HL-60 (cell line): ENCODE data around the gene WDR47.

Source experiments
- DNase-seq, 2 experiments: peaks; one replicate each; pipeline ENCODE4 v3.0.0-alpha.2; 2010 to 2020; ENCODE audit warnings: low read depth in 1 of 2, low spot score in 1 of 2
- H3K27ac ChIP-seq: fragments of 250-450 bp; sonication (Bioruptor Pico); replicated peaks from 2 replicates; pipeline ENCODE4 v1.5.1; 2020; ENCODE audit warnings: mild to moderate bottlenecking, moderate library complexity
- H3K27me3 ChIP-seq: fragments of 250-450 bp; sonication (Bioruptor Pico); 2 replicates; pipeline ENCODE4 v1.5.1; 2021; ENCODE audit warnings: mild to moderate bottlenecking, moderate library complexity; ENCODE audit not compliant: insufficient read depth, poor library complexity, severe bottlenecking
- H3K4me3 ChIP-seq: replicated peaks from 2 replicates; pipeline ENCODE4 v1.5.1; 2011; ENCODE audit warnings: mild to moderate bottlenecking, control low read depth, low read length; ENCODE audit not compliant: insufficient read depth
- GABPA ChIP-seq: IDR thresholded peaks from 2 replicates; pipeline ENCODE4 v1.6.1; 2012; ENCODE audit warnings: low read depth
- POLR2AphosphoS5 ChIP-seq: IDR thresholded peaks from 2 replicates; pipeline ENCODE4 v1.6.1; 2012; ENCODE audit warnings: low read depth
- SPI1 ChIP-seq: IDR thresholded peaks from 2 replicates; pipeline ENCODE4 v1.6.1; 2012; ENCODE audit warnings: low read depth, mild to moderate bottlenecking, borderline replicate concordance
- TF ChIP-seq, protein P1 (sequence below): IDR thresholded peaks from one replicate; pipeline ENCODE4 v1.5.1; 2011; ENCODE audit warnings: low read length, control low read depth, inconsistent platforms; ENCODE audit not compliant: insufficient read depth
- TF ChIP-seq, protein P2 (sequence below): IDR thresholded peaks from 2 replicates; pipeline ENCODE4 v1.6.1; 2012; ENCODE audit warnings: low read depth; ENCODE audit not compliant: insufficient replicate concordance

WDR47 gene

GRCh38 chr1:108960719-108961118 is 81.2 kb downstream of the WDR47 start:
- no peak for DNase-seq
- TF ChIP-seq, protein P1, sequence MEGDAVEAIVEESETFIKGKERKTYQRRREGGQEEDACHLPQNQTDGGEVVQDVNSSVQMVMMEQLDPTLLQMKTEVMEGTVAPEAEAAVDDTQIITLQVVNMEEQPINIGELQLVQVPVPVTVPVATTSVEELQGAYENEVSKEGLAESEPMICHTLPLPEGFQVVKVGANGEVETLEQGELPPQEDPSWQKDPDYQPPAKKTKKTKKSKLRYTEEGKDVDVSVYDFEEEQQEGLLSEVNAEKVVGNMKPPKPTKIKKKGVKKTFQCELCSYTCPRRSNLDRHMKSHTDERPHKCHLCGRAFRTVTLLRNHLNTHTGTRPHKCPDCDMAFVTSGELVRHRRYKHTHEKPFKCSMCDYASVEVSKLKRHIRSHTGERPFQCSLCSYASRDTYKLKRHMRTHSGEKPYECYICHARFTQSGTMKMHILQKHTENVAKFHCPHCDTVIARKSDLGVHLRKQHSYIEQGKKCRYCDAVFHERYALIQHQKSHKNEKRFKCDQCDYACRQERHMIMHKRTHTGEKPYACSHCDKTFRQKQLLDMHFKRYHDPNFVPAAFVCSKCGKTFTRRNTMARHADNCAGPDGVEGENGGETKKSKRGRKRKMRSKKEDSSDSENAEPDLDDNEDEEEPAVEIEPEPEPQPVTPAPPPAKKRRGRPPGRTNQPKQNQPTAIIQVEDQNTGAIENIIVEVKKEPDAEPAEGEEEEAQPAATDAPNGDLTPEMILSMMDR, result no peak
- TF ChIP-seq POLR2AphosphoS5 (no peak), GABPA (no peak)
- TF ChIP-seq, protein P2, sequence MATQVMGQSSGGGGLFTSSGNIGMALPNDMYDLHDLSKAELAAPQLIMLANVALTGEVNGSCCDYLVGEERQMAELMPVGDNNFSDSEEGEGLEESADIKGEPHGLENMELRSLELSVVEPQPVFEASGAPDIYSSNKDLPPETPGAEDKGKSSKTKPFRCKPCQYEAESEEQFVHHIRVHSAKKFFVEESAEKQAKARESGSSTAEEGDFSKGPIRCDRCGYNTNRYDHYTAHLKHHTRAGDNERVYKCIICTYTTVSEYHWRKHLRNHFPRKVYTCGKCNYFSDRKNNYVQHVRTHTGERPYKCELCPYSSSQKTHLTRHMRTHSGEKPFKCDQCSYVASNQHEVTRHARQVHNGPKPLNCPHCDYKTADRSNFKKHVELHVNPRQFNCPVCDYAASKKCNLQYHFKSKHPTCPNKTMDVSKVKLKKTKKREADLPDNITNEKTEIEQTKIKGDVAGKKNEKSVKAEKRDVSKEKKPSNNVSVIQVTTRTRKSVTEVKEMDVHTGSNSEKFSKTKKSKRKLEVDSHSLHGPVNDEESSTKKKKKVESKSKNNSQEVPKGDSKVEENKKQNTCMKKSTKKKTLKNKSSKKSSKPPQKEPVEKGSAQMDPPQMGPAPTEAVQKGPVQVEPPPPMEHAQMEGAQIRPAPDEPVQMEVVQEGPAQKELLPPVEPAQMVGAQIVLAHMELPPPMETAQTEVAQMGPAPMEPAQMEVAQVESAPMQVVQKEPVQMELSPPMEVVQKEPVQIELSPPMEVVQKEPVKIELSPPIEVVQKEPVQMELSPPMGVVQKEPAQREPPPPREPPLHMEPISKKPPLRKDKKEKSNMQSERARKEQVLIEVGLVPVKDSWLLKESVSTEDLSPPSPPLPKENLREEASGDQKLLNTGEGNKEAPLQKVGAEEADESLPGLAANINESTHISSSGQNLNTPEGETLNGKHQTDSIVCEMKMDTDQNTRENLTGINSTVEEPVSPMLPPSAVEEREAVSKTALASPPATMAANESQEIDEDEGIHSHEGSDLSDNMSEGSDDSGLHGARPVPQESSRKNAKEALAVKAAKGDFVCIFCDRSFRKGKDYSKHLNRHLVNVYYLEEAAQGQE, result no peak
- Histone ChIP-seq H3K27ac (no peak overlapping the region), H3K4me3 (no peak overlapping the region), H3K27me3 (no peaks in the 10 kb centered on the region)

DNA sequence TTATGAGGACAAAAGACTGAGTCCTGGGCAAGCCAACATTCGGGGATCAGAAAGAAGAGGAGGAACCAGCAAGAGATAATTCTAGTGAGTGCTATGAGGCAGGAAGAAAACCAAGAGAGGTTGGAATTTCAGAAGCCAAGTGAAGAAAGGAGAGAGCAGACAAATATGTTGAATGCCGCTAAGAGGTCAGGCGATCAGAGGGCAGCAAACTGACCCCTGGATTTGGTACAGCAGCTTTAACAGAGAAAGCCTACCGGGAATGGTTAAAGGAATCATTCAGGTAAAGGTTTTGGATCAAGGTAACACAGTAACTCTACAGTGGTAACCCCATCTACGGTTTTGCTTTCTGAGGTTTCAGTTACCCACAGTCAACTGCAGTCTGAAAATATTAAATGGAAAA is 84.0 kb downstream of the WDR47 start:
- TF ChIP-seq POLR2AphosphoS5 (no peak), GABPA (no peak), SPI1 (no peak)
- TF ChIP-seq, protein P1, result no peak
- TF ChIP-seq, protein P2, result no peak
- no peak for DNase-seq
- no peaks in the 10 kb centered on the region for H3K27me3 ChIP-seq
- no peak overlapping the region for H3K4me3 ChIP-seq
- no peak overlapping the region for H3K27ac ChIP-seq

DNA sequence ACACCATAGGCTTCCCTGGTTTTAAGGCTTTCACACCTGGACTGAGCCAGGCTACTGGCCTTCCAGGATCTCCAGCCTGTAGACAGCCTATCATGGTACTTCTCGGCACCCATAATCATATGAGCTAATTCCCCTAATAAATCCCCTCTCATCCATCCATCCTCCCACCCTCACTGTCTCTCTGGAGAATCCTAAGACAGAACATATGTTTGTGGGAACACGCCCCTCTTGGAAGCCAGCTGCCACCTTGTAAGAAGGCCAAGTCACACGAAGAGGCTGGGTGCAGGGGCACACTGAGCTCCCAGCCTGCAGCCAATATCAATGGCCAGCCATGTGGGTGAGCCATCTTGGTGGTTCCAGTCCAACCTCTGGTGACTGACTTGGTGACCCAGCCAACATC is 86.0 kb downstream of the WDR47 start:
- Histone ChIP-seq H3K27me3 (no peaks in the 10 kb centered on the region), H3K27ac (no peak overlapping the region), H3K4me3 (no peak overlapping the region)
- DNase-seq, result no peak
- TF ChIP-seq GABPA, result no peak
- no peak for TF ChIP-seq POLR2AphosphoS5
- TF ChIP-seq, protein P1, result no peak
- TF ChIP-seq, protein P2, result no peak
- TF ChIP-seq SPI1, result no peak
